PFSK-1 (cell line): Measurements from ENCODE around the gene MCTP1.

Experiments used
- FOXP2 ChIP-seq: optimal IDR thresholded peaks from 2 replicates; pipeline ENCODE3; 2011; ENCODE audit warnings: borderline replicate concordance, control low read depth, inconsistent platforms; ENCODE audit not compliant: insufficient read depth; ENCODE audit errors: extremely low read length, extremely low read depth
- POLR2AphosphoS5 ChIP-seq: IDR thresholded peaks from 2 replicates; pipeline ENCODE4 v1.6.1; 2012; ENCODE audit warnings: low read depth, mild to moderate bottlenecking, control low read depth, low read length, moderate library complexity
- REST ChIP-seq, 2 experiments: IDR thresholded peaks; 2 replicates each; pipeline versions ENCODE4 v1.6.1 to v1.8.0; 2011 to 2012; ENCODE audit warnings: low read depth in 2 of 2, low read length in 2 of 2, control low read depth in 1 of 2, inconsistent platforms in 1 of 2, mild to moderate bottlenecking in 1 of 2, moderate library complexity in 1 of 2; ENCODE audit not compliant: insufficient read depth in 1 of 2
- SIN3A ChIP-seq: IDR thresholded peaks from 2 replicates; pipeline ENCODE4 v1.6.1; 2012; ENCODE audit warnings: mild to moderate bottlenecking, low read length, moderate library complexity, borderline replicate concordance; ENCODE audit not compliant: insufficient read depth
- TAF1 ChIP-seq: IDR thresholded peaks from 2 replicates; pipeline ENCODE4 v1.6.1; 2012; ENCODE audit warnings: low read length, control low read depth, borderline replicate concordance; ENCODE audit not compliant: insufficient read depth

- TF ChIP-seq POLR2AphosphoS5: no peak
- no peak for TF ChIP-seq TAF1
- TF ChIP-seq REST (IDR thresholded peaks at IDR 0.05; ENCODE audit: insufficient read depth in 1 of 2, low read depth in 2 of 2, low read length in 2 of 2): no peak
- TF ChIP-seq SIN3A: no peak
- no peak for TF ChIP-seq FOXP2
Measured at GRCh38 chr5:94818904-94819303, 466.0 kb downstream of the MCTP1 start.
